EL (cell line): ENCODE measurements around the gene ZBTB16.

Source experiments
- DNase-seq: peaks from one replicate; pipeline ENCODE4 v3.0.0-alpha.2; 2016

The ZBTB16 gene

GRCh38 chr11:114250993-114251814 is 191.7 kb downstream of the ZBTB16 start:
- no peak for DNase-seq

- DNase-seq, result no peak
These were observed 192.4 kb downstream of the ZBTB16 start for GRCh38 chr11:114251815-114252337.

GRCh38 chr11:114252767-114253166 is 193.3 kb downstream of the ZBTB16 start:
- no peak for DNase-seq

- no peak for DNase-seq
These were observed 194.3 kb downstream of the ZBTB16 start for GRCh38 chr11:114253771-114254170.

- DNase-seq, result no peak
These were observed 195.1 kb downstream of the ZBTB16 start for GRCh38 chr11:114254571-114255146.

GRCh38 chr11:114255289-114255688 is 195.8 kb downstream of the ZBTB16 start:
- DNase-seq, result no peak

- DNase-seq, result no peak
These were observed 196.9 kb downstream of the ZBTB16 start for GRCh38 chr11:114256176-114256966.

GRCh38 chr11:114256967-114257286 is 197.4 kb downstream of the ZBTB16 start:
- DNase-seq, result no peak

GRCh38 chr11:114257621-114258558 is 198.4 kb downstream of the ZBTB16 start:
- no peak for DNase-seq

- no peak for DNase-seq
These were observed 199.2 kb downstream of the ZBTB16 start for GRCh38 chr11:114258696-114259095.

- no peak for DNase-seq
These were observed 199.6 kb downstream of the ZBTB16 start for GRCh38 chr11:114259124-114259526.

GRCh38 chr11:114259551-114259983 is 200.1 kb downstream of the ZBTB16 start:
- no peak for DNase-seq

- DNase-seq, result no peak
These were observed 200.6 kb downstream of the ZBTB16 start for GRCh38 chr11:114260077-114260476.

- no peak for DNase-seq
These were observed 201.0 kb downstream of the ZBTB16 start for GRCh38 chr11:114260483-114260882.

- no peak for DNase-seq
These were observed 202.3 kb downstream of the ZBTB16 start for GRCh38 chr11:114261791-114262190.

- peak; percentile 44 for DNase-seq
These were observed 203.4 kb downstream of the ZBTB16 start for GRCh38 chr11:114262681-114263512.

GRCh38 chr11:114263513-114264170 is 204.1 kb downstream of the ZBTB16 start:
- no peak for DNase-seq

GRCh38 chr11:114264381-114264780 is 204.9 kb downstream of the ZBTB16 start:
- DNase-seq, result no peak

GRCh38 chr11:114265122-114265878 is 205.8 kb downstream of the ZBTB16 start:
- DNase-seq, result no peak

GRCh38 chr11:114269498-114269897 is 210.0 kb downstream of the ZBTB16 start:
- DNase-seq, result no peak
